Esophagus squamous epithelium (tissue), 5 donors: Measurements from ENCODE around the gene MPPED2. TPM values are rescaled to one million over a fixed set of nuclear protein-coding genes. Genes with fewer than 3 reads are reported as not detected.

ENCODE experiments used
- DNase-seq: peaks from one replicate; lab custom pipeline; 2025; lab: John Stamatoyannopoulos, UW
- H3K27ac ChIP-seq, 4 donors: fragments of 200-600 bp; sonication (generic); one replicate each; pipeline ENCODE4 v1.5.1; 2016 to 2019; ENCODE audit warnings: mild to moderate bottlenecking in 1 of 4
- H3K27me3 ChIP-seq, 4 donors: fragments of 200-600 bp; sonication (generic); 1 replicate in 3 of 4; 2 replicates in 1 of 4; pipeline versions ENCODE4 v1.5.1 to v1.6.0; 2017 to 2021; ENCODE audit warnings: antibody characterized with exemption in 1 of 4
- H3K36me3 ChIP-seq, 3 donors: fragments of 200-600 bp; sonication (generic); one replicate each; pipeline ENCODE4 v1.5.1; 2016 to 2019
- H3K4me1 ChIP-seq, 3 donors: fragments of 200-600 bp; sonication (generic); one replicate each; pipeline ENCODE4 v1.5.1; 2017 to 2019
- H3K4me3 ChIP-seq, 4 donors: fragments of 200-600 bp; sonication (generic); 1 replicate in 3 of 4; 2 replicates in 1 of 4; pipeline ENCODE4 v1.5.1; 2016 to 2019; ENCODE audit warnings: mild to moderate bottlenecking in 2 of 4, moderate library complexity in 1 of 4
- H3K9me3 ChIP-seq, 3 donors: fragments of 200-600 bp; sonication (generic); one replicate each; pipeline ENCODE4 v1.5.1; 2016 to 2019
- CTCF ChIP-seq, 6 experiments: fragments of 450-650 bp in 4 of 6; fragments of 200-600 bp in 2 of 6; sonication (generic) in 2 of 6; IDR thresholded peaks; one replicate each; pipeline ENCODE4 v1.5.1; 2016 to 2019; ENCODE audit warnings: antibody characterized with exemption in 6 of 6, mild to moderate bottlenecking in 4 of 6, moderate library complexity in 4 of 6
- POLR2A ChIP-seq, 4 donors: fragments of 450-650 bp; IDR thresholded peaks; one replicate each; pipeline ENCODE4 v1.6.1; 2017; ENCODE audit warnings: antibody characterized with exemption in 4 of 4, mild to moderate bottlenecking in 4 of 4, moderate library complexity in 3 of 4
- WGBS, 2 donors: methylation state at CpG; one replicate each; pipeline ENCODE4 v1.1.5; 2018; 5-methylcytosine and 5-hydroxymethylcytosine counted together
- intact Hi-C: fragments of 100-400 bp; cut with DNase I; formaldehyde crosslinking; loops from one replicate; pipeline ENCODE4 v1.15.0; 2022
- total RNA-seq, 4 donors: library from RNA; depleted of rRNA; stranded (reverse); fragments of >200 nt; gene quantifications; one replicate each; pipeline ENCODE4 v1.1.0, GENCODE V29; 2016
- donor health status: DM: yes; HTN: yes; CAD: no.

Gene MPPED2
- total RNA-seq, 4 donors from 2014 or later: 0.49 to 3.2 (median 1.8) TPM

- Histone ChIP-seq H3K27me3 (no peaks in the 10 kb centered on the region), H3K36me3 (no peaks in the 10 kb centered on the region), H3K4me3 (no peak overlapping the region), H3K9me3 (no peaks in the 10 kb centered on the region), H3K4me1 (no peaks in the 10 kb centered on the region), H3K27ac (no peak overlapping the region)
- 75 to 77% methylated on average over 2 of the region's 2 CpGs for WGBS, 2 donors
- TF ChIP-seq CTCF (IDR thresholded peaks at IDR 0.05) (no peak), POLR2A (IDR thresholded peaks at IDR 0.05) (no peak)
- no peak for DNase-seq
- intact Hi-C loops: no loop called here
Measured at GRCh38 chr11:30510750-30511149, 75.4 kb downstream of the MPPED2 start.

GRCh38 chr11:30509364-30509763 is 76.8 kb downstream of the MPPED2 start:
- Histone ChIP-seq H3K36me3 (no peaks in the 10 kb centered on the region), H3K4me3 (no peak overlapping the region), H3K4me1 (peaks cover 0 to 7% (median 0%) of the 10 kb centered on the region in 3 donors), H3K9me3 (no peaks in the 10 kb centered on the region), H3K27ac (no peak overlapping the region), H3K27me3 (no peaks in the 10 kb centered on the region)
- no peak for DNase-seq
- WGBS, 2 donors: 73 to 85% methylated on average over 2 of the region's 2 CpGs
- TF ChIP-seq CTCF (IDR thresholded peaks at IDR 0.05): no peak
- TF ChIP-seq POLR2A (IDR thresholded peaks at IDR 0.05): no peak
- intact Hi-C loops: no loop called here

- no peak for DNase-seq
- H3K36me3 ChIP-seq: no peaks in the 10 kb centered on the region
- H3K4me1 ChIP-seq: peaks cover 0 to 11% (median 0%) of the 10 kb centered on the region in 3 donors
- H3K4me3 ChIP-seq: no peak overlapping the region
- TF ChIP-seq POLR2A (IDR thresholded peaks at IDR 0.05) (no peak), CTCF (IDR thresholded peaks at IDR 0.05) (no peak)
- no peak overlapping the region for H3K27ac ChIP-seq
- no peaks in the 10 kb centered on the region for H3K9me3 ChIP-seq
- no peaks in the 10 kb centered on the region for H3K27me3 ChIP-seq
- intact Hi-C loops: no loop called here
- WGBS, 2 donors: 60 to 75% methylated on average over 3 of the region's 3 CpGs
Measured at GRCh38 chr11:30508594-30508993, 77.6 kb downstream of the MPPED2 start.

GRCh38 chr11:30505603-30506002 is 80.5 kb downstream of the MPPED2 start:
- H3K4me3 ChIP-seq: no peak overlapping the region
- intact Hi-C loops: no loop called here
- H3K27ac ChIP-seq: no peak overlapping the region
- no peak for DNase-seq
- H3K27me3 ChIP-seq: no peaks in the 10 kb centered on the region
- H3K4me1 ChIP-seq: peaks cover 0 to 11% (median 0%) of the 10 kb centered on the region in 3 donors
- WGBS, 2 donors: 65 to 87% methylated on average over 3 of the region's 3 CpGs
- H3K36me3 ChIP-seq: no peaks in the 10 kb centered on the region
- no peaks in the 10 kb centered on the region for H3K9me3 ChIP-seq
- no peak for TF ChIP-seq POLR2A (IDR thresholded peaks at IDR 0.05)
- no peak for TF ChIP-seq CTCF (IDR thresholded peaks at IDR 0.05)

- H3K27ac ChIP-seq: no peak overlapping the region
- no peaks in the 10 kb centered on the region for H3K9me3 ChIP-seq
- H3K4me3 ChIP-seq: no peak overlapping the region
- 12 to 33% methylated on average over 2 of the region's 2 CpGs for WGBS, 2 donors
- TF ChIP-seq CTCF (IDR thresholded peaks at IDR 0.05): no peak
- no peaks in the 10 kb centered on the region for H3K36me3 ChIP-seq
- DNase-seq: no peak
- peaks cover 0 to 11% (median 0%) of the 10 kb centered on the region in 3 donors for H3K4me1 ChIP-seq
- no peaks in the 10 kb centered on the region for H3K27me3 ChIP-seq
- intact Hi-C loops: no loop called here
Measured at GRCh38 chr11:30504468-30504867, 81.7 kb downstream of the MPPED2 start.
